GM19240 (cell line): ENCODE measurements around the gene CCDC9.
A peak's percentile ranks its signal among the peaks of the same experiment; 100 is the strongest.
"Not testable (repeated sequence)": the region's sequence is repeated elsewhere in the genome, so short reads cannot be mapped to it uniquely, and the experiment has no call there.

Source experiments
- DNase-seq: peaks from one replicate; pipeline ENCODE4 v3.0.0; 2011; ENCODE audit warnings: low spot score; ENCODE audit not compliant: insufficient read length

CCDC9 gene

GRCh38 chr19:47260476-47260875 is 4.2 kb downstream of the CCDC9 start:
- DNase-seq: no peak

GRCh38 chr19:47261946-47262793 is 5.8 kb downstream of the CCDC9 start:
- DNase-seq: peak; percentile 60

GRCh38 chr19:47264629-47265028 is 8.3 kb downstream of the CCDC9 start:
- no peak for DNase-seq

- DNase-seq: no peak
These were observed 10.1 kb downstream of the CCDC9 start for GRCh38 chr19:47266401-47266941.

GRCh38 chr19:47267350-47267759 is 11.0 kb downstream of the CCDC9 start:
- DNase-seq: no peak

GRCh38 chr19:47268028-47268427 is 11.7 kb downstream of the CCDC9 start:
- DNase-seq: no peak

- no peak for DNase-seq
These were observed 13.3 kb downstream of the CCDC9 start for GRCh38 chr19:47269596-47269995.

GRCh38 chr19:47270408-47270807 is 14.1 kb downstream of the CCDC9 start:
- DNase-seq: no peak

- DNase-seq: no peak
These were observed 15.6 kb downstream of the CCDC9 start for GRCh38 chr19:47271949-47272348.

GRCh38 chr19:47272448-47273312 is 16.4 kb downstream of the CCDC9 start:
- DNase-seq: peak; percentile 35

GRCh38 chr19:47273313-47274070 is 17.2 kb downstream of the CCDC9 start:
- DNase-seq: peak; percentile 97

- DNase-seq: peak; percentile 96
These were observed 18.0 kb downstream of the CCDC9 start, which contains the start of gene INAFM1 for GRCh38 chr19:47274071-47274890. INAFM1 (plus strand) TSS chr19:47274885; CDS start chr19:47274920, 35 bp downstream.

- DNase-seq: no peak
These were observed 18.8 kb downstream of the CCDC9 start for GRCh38 chr19:47274891-47275761.

GRCh38 chr19:47275791-47276461 is 19.6 kb downstream of the CCDC9 start:
- no peak for DNase-seq

GRCh38 chr19:47276513-47276912 is 20.2 kb downstream of the CCDC9 start:
- DNase-seq: not testable (repeated sequence)

- DNase-seq: no peak
These were observed 24.0 kb downstream of the CCDC9 start for GRCh38 chr19:47280183-47280797.

- no peak for DNase-seq
These were observed 27.2 kb downstream of the CCDC9 start for GRCh38 chr19:47283405-47284059.
